GM21723 (cell line): ENCODE results near the gene KIAA1217.

Experiments
- ATAC-seq: cut with Tn5 transposase; IDR thresholded peaks from one replicate; pipeline ENCODE4 v1.9.1; 2021; ENCODE audit warnings: mild to moderate bottlenecking, moderate library complexity; ENCODE audit not compliant: unreplicated experiment

Gene KIAA1217

DNA sequence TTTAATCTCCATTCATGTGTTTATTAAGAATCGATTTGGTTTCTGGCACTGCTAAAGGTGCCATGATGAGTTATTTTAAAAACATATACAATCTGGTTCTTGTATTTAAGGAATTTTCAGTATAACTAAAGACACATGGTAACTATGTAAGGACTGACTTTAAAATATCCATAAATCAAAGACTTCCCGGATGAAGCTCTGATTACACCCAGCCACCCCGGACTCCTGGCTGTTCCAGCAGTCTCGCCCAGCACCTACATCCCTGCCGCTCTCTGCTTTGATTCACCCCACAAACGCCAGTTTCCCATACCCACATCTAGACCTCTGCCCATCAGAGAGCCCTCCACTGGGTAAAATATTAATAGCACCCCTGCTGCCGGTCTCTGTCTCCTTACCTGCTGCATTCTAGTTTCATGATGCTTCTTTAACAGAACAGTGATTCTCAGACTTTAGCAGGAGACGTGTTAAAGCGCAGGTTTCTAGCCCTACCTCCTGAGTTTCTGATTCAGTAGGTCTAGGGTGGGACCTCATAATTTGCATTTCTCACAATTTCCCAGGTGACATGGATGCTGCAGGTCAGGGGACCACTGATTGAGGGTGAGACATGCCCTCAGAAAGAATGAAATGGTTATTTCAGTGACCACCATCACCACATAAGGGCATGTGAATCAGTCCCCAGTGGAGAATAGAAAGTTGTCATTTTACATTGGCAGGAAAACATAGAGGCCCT is 185.7 kb downstream of the KIAA1217 start:
- peak; percentile 86 for ATAC-seq

DNA sequence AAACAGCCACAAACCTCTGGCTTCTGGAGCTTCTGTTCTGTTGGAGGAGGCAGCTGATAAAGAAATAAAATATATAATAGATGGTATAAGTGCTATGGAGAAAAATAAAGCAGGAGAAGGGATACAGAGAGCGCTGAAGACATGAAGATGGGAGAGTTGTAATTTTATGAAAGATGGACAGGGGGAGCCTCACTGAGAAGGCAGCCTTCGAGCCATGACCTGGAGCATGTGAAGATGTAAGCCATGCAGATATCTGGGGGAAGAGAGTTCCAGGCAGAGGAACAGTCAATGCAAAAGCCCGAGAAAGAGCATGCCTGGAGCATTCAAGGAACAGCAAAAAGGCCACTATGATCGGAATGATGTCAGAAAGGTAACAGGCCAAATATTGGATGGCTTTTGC is 187.5 kb downstream of the KIAA1217 start:
- ATAC-seq, result no peak

DNA sequence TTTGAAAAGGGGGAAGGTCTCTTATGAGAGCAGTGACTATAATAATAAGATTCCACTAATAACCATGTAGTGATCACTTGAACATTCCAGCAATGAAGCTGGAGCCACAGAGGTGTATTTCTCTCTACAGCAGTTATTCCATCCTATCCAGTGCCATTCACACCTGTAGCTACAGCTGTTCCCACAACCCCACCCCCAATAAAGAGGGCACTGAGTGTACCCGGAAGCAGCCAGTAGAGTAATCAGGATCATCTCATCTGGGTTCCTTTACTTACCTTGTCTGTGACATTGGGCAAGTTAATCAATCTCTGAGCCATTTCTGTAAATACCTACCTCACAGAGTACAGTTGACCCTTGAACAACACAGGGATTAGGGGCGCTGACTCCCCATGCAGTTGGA is 188.7 kb downstream of the KIAA1217 start:
- ATAC-seq, result no peak

DNA sequence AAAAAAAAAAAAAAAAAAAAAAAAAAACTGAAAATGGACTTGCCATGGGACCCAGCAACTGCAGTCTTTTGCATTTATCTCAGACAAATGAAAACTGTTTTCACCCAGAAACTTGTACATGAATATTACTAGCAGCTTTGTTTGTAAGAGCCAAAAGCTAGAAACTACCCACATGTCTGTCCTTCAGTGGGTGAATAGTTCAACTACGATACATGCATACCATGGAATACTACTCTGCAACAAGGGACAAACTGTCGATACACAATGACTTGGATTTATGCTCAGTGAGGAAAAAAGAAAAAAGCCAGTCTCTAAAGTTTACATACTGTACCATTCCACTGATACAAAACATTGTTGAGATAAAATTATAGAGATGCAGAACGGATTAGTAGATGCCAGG is 195.6 kb downstream of the KIAA1217 start:
- no peak for ATAC-seq

DNA sequence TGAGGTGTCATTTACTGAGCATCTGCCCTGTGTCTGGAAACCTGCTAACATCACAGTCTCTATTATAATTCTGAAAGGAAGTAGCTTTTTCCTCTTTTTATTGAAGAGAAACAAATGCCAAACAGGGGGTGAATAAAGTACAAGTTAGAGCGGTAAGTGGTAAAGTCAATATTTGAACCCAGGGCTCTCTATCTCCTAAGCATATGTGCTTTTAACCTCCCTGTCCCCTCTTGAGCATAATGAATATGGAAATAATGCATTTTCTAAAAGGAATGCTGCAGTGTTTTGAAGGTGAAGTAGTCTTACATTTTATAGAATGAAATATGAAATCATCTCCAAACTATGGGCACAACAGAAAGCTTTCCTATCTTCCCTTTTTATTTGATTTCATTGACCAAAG is 196.7 kb downstream of the KIAA1217 start:
- ATAC-seq, result no peak

DNA sequence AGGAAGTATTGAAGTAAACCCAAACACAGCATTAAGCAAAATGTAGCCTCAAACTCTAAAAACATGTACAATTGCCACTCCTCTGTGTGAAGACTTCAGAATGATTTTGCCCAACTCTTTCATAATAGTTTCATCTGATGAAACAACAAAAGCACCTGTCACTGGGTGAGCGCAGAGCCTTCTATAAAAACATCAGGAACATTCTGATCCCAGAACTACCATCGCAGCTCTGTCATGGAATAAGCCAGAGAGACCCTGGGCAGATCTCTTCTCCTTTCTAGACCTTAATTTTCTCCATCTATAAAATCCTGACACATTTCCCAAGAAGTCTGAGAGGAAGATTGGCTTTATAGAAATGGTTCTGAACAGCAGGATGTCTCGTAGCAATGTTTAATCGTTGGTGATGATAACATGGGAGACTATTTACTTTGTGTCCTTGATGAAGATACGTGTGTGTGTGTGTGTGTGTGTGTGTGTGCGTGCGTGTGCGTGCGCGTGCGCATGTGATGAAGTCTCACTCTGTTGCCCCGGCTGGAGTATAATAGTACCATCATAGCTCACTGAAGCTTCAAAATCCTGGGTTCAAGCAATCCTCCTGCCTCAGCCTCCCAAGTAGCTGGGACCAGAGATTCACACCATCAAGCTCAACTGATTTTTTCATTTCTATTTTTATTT is 198.0 kb downstream of the KIAA1217 start:
- ATAC-seq, result no peak

DNA sequence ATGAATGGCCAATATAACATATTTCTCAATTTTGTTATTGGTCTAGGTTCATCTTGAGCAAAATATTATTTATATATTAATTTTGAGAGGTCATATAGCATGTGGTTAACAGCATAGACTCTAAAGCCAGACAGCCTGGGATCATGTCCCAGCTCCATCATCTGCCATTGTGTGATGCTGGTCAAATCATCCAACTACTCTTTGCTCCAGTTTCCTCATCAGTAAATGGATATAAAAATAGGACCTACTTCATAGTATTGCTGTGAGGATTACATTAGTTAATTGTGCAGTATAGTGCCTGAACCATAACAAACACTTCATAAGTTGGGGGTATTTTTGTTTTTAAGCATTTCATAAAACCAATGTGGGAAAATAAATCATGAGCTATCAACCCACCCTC is 199.0 kb downstream of the KIAA1217 start:
- ATAC-seq, result no peak

DNA sequence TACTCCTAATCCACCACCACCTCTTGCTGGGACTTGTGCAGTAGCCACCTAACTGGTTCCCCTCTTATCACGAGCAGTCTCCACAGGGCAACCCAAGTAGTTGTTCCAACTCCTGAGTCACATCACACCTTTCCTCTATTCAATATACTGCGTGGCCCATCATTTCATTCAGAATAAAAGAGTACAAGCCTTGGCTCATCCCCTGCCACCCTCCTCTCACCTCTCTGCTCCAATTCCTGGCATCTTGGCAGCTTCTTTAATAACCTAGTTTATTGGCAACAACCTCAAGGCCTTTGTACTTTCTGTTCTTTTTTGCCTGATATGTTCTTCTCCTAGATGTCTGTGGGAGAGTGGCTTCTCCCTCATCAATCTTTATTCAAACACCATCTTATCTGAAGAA is 199.4 kb downstream of the KIAA1217 start:
- ATAC-seq, result no peak

DNA sequence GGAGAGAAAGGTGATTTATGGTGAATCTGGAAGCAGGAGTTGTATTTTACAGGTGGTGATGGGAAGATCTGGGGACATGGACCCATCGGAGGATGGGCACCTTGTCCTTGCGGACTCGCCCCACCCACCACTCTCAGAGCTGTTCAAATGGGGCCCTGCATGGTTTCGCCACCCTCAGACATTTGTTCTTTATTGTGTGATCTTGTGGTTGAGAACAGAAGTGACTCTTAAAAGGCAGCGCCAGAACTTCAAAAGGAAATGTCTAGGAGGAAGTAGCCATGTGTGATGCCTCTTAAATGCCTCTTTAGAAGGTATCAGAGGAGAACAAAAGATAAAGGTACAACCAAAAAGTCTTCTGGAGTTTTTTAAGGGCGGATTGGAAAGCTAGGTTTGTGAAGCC is 205.7 kb downstream of the KIAA1217 start:
- ATAC-seq, result no peak

DNA sequence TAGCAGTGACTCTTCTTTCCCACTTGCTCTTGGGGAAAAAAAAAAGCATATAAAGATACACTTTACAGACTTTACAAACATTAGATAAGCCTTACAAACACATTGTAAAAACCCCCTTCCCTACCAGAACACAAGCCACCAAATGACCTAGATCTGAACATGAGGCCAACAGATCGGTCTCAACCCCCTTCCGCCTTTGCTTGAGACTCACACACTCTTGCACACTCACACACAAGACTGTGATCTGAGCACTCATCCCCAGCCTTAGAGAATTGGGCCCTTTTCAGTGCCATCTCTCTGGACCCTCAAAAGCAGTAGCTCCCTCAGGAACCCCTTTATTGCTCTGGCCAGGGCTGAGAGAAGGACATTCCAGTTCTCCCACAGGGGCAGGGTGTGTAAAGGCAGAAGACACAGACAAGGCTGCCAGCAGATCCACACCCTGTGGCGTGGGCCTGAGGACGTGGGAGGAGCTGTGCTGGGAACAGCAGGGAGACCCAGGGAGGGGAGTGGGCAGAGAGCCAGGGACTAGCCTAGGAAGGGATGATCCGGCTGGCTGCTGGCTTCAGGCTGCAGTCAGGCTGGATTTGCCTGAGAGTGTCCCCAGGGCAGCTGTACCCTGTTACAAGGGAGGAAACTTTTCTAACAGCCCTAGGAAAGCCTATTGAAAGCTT is 206.7 kb downstream of the KIAA1217 start:
- ATAC-seq, result no peak

DNA sequence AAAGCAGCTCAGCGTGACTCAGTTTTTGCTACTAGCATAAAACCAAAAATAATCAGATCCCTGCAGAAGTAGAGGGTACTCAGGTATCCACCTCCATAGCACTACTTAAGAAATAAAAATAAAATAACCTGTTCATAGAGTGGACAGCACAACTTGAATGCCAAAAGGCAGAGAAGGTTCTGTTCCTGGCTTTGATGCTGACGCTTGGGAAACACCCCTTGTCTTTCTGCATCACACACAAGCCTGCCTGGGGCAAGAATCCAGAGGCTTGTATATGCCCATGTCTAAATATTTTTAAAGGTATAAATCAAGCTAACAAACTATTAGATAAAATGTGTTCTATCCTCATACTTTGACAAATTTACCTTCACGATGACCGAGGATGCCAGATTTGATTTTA is 207.3 kb downstream of the KIAA1217 start:
- ATAC-seq, result no peak

DNA sequence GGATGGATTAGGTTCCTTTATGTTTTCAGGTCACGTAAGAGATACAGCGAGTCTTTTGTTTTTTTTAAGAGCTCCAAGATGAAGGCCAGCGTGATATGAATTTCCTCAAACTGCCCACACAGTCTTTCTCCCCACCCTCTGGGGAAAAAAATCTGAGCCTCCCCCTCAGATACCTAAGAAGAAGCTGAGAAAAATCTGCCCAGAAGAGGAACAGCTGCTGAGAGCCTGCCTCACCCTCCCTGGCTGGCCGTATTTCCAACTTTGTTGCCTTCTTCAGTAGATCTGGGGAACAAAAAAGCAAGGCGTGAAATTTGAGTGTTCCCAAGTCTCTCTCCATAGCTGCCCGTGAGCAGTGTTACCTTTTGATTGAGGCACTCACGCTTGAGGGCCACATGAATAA is 208.1 kb downstream of the KIAA1217 start:
- no peak for ATAC-seq

DNA sequence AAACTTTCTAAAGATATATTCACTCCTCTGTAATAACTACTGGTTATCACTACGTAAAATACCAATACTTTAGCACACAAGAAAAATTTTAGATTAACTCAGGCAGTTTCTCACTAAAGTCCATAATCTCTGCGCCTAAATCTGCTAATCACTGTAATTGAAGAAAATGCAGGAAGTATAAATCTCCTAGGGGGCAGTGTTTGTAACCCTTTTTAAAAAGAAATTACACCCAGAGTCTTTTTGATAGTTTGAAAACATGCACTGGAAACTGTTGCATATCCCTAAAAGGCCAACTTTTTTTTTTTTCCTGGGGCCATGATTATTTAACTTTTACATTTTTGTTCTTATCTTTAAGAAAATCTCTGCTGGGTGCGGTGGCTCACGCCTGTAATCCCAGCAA is 209.6 kb downstream of the KIAA1217 start:
- no peak for ATAC-seq

DNA sequence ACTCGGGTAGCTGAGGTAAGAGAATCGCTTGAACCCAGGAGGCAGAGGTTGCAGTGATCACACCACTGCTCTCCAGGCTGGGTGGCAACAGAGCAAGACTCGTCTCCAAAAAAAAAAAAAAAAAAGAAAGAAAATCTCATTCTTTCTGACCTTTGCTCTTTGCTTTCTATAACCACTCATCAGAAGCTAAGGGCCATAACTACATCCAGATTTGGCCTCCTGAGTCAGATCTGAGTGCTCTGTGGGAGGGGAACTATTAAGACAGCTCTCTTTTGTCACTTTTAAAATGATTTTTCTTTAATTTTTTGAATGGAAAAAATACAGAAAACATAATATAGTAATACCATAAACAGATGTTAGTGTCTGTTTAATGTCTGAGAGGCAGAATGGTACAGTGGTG is 210.1 kb downstream of the KIAA1217 start:
- ATAC-seq, result no peak

DNA sequence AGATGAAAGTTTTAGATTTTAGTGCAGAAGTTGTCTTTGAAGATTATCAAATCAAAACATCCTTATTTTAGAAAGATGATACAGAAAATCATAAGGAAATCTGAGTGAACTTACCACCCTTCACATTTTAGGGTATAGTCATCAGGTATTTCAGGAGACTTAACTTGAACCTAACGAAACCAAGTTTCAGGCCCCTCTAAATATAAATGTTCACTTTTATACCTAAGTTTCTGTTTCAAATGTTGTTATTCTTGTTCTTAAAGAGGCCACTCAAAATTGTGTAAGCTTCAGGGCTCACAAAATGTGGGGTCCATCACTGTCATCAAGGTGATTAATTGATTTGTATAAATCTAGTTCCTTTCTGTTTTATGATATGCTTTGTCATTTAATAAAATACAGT is 216.2 kb downstream of the KIAA1217 start:
- peak; percentile 72 for ATAC-seq

DNA sequence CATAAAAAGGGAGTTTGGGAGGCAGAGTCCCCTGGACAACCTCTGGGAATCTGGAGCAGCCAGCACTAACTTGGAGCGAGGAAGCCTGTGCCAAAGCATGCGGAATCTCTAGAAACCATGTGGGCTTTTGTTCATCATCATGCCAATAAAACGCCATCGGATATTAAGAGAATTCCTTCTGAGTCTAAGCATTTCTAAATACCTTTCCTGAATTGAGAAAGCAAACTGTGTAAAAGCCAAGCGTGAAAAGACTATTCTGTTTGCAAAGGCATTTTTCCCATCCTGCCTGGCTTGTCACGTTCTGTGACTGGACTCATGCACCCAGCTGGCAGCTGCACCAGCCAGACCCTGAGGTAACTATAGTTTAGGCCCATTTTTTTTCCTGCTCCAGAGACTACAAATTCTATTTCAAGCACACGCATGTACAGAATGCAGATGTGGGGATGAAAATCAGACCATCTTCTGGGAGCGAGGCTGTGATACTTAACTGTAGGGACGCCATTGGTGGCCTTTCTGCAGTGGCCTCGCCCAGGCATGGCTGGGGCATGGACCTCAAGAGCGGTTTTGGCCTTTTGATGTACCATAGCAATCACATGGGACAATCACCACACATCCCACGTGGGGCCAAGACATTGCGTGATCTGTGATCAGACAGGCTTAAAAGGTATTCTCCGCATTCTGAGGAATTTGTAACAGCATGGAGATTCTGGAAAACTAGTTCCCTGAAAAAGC is 218.9 kb downstream of the KIAA1217 start:
- ATAC-seq, result no peak

DNA sequence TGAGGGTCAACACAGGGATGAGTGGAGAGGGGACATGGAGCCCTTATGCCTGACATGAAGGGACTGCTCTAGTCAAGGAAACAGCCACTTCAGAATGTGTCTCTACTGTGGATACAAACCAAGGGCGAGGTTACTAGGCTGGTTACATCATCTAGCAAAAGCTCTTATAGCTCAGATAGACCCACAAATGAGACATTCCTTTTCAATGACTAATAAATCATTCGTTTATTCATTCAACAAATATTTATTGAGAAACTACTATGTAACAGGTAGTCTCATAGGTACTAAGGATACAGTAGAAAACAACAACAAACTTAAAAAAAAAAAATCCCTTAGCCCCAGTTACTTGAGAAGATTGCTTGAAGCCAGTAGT is 219.5 kb downstream of the KIAA1217 start:
- ATAC-seq, result no peak

DNA sequence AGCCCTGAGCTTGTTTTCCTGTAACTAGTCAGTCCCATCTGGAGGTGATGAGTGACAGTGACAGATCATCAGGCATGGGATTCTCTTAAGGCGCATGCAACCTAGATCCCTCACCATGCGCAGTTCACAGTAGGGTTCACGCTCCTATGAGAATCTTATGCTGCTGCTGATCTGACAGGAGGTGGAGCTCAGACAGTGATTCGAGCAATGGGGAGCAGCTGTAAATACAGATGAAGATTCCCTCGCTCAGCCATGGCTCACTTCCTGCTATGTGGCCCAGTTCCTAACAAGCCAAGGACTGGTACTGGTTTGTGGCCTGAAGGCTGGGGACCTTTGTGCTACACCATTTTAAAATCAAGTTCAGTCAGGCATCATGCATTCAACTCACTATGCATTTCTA is 221.7 kb downstream of the KIAA1217 start:
- no peak for ATAC-seq

DNA sequence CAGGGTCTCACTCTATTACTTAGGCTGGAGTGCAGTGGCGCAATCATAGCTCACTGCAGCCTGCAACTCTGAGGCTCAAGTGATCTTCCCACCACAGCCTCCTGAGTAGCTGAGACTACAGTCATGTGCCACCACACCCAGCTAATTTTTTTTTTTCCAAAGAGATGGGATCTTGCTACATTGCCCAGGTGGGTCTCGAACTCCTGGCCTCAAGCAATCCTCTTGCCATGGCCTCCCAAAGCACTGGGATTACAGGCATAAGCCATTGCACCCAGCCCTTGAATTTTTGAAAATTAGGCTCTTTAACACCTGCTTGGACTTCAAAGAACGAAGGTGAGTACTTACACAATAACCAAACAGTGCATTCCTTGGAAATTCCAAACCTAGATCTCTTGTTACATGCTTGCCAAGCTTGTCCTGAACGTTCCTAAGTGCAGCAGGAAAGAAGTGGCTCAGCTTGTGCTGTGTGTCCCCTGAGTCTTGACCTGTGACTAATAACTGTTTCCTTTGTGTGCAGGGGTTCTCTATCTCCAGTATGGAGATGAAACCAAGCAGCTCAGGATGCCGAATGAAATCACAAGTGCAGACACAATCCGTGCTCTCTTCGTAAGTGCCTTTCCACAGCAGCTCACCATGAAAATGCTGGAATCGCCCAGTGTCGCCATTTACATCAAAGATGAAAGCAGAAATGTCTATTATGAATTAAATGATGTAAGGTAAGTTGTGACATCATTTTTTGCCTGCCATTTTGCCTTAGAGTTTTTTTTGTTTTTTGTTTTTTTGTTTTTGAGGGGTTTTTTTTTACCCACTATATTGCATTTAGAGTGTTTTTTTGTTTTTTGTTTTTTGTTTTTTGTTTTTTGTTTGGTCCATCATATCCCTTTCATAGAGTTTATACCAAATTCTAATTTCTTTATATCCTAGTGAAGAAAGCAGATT is 223.8 kb downstream of the KIAA1217 start:
- no peak for ATAC-seq

DNA sequence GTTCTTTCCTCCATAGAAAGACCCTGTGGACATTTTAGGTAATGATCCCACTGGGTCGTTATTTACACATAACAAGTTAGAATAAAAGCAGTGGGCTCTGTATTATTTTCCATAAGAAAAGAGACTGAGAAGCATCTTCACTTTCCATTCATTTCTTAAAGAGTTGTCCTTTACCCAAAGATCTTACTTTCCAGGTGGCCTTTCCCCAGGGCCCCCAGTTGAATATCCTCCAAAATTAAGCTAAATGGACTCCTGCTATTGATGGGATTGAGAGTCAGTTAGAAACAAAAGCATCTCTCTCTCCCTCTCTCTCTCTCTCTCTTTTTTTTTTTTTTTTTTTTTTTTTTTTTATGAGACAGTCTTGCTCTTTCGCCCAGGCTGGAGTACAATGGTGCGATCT is 224.8 kb downstream of the KIAA1217 start:
- ATAC-seq, result no peak

DNA sequence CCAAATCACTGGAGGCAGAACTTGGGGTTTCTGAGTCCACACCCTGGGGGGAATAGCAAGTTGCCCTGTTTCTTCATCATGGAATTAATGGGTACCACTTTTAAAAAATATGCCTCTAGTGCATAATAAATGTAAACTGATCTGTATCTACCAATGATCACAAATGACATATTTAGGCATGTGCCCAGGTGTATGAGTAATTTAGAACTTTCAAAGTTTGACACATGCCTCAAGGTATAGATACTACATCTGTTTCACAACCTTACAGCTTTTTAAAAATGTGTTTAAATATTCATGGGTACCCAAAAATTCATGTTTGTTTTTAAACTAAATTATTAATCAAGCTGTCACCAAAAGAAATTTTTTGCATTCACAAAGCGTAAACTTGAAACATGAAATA is 226.0 kb downstream of the KIAA1217 start:
- ATAC-seq, result no peak
